A549 (cell line): ENCODE measurements around the gene MAGI1. TPM values are rescaled to one million over a fixed set of nuclear protein-coding genes. Genes with fewer than 3 reads are reported as not detected.

Experiments
- ATAC-seq, 2 experiments: fragments of 200-7000 bp in 1 of 2; fragments of >200 bp in 1 of 2; cut with Nextera tagmentation in 1 of 2; cut with Tn5 transposase in 1 of 2; 3 replicates each; pipeline versions ENCODE4 v1.8.0 to v1.9.1; 2018 to 2020; ENCODE audit warnings: mild to moderate bottlenecking in 1 of 2, moderate library complexity in 1 of 2
- CTCF ChIA-PET: fragments of 300-600 bp; sonication (Branson Sonifier 250); formaldehyde crosslinking; extraction: SDS; loops from one replicate; lab custom pipeline; 2021; ENCODE audit warnings: antibody characterized with exemption, inconsistent platforms; lab: Yijun Ruan, JAX
- POLR2A ChIA-PET: fragments of 350-600 bp; formaldehyde crosslinking; extraction: SDS; loops from one replicate; lab custom pipeline; 2021; ENCODE audit warnings: antibody characterized with exemption, inconsistent platforms; lab: Yijun Ruan, JAX
- DNase-seq, 2 experiments: peaks; one replicate each; pipeline versions ENCODE4 v3.0.0 to v3.0.0-alpha.2; 2011 to 2016; ENCODE audit warnings: low read depth in 1 of 2, low spot score in 1 of 2
- FAIRE-seq: peaks from 2 replicates; lab custom pipeline; 2011; peaks lifted over from hg19 to GRCh38; lab: Jason Lieb, UNC
- H3K27ac ChIP-seq, 2 experiments: fragments of >200 bp; sonication (Bioruptor Twin); formaldehyde crosslinking; 3 replicates each; pipeline ENCODE4 v1.5.1; 2016 to 2017
- H3K4me1 ChIP-seq: fragments of >200 bp; sonication (Bioruptor Twin); formaldehyde crosslinking; 3 replicates; pipeline ENCODE4 v1.6.1; 2016
- H3K4me2 ChIP-seq: fragments of >200 bp; sonication (Bioruptor Twin); formaldehyde crosslinking; 3 replicates; pipeline ENCODE4 v1.6.1; 2016
- H3K4me3 ChIP-seq: fragments of >200 bp; sonication (Bioruptor Twin); formaldehyde crosslinking; 3 replicates; pipeline ENCODE4 v1.5.1; 2016
- H3K9me3 ChIP-seq: fragments of >200 bp; sonication (Bioruptor Twin); formaldehyde crosslinking; 3 replicates; pipeline ENCODE4 v1.6.1; 2016
- CHD4 ChIP-seq: fragments of 200-600 bp; sonication (generic); IDR thresholded peaks from 2 replicates; pipeline ENCODE4 v1.6.1; 2016; ENCODE audit warnings: antibody characterized with exemption, mild to moderate bottlenecking, borderline replicate concordance
- EHMT2 ChIP-seq: fragments of 200-600 bp; sonication (generic); IDR thresholded peaks from 2 replicates; pipeline ENCODE4 v1.6.1; 2016; ENCODE audit warnings: antibody characterized with exemption, low read depth, mild to moderate bottlenecking, moderate library complexity
- ESRRA ChIP-seq: fragments of 150-350 bp; IDR thresholded peaks from 2 replicates; pipeline ENCODE4 v1.6.1; 2014; ENCODE audit warnings: mild to moderate bottlenecking, low read length, borderline replicate concordance
- HDAC2 ChIP-seq: fragments of 200-600 bp; sonication (generic); IDR thresholded peaks from 2 replicates; pipeline ENCODE4 v1.6.1; 2016
- HOXA7 ChIP-seq: fragments of 250-450 bp; sonication (Bioruptor Pico); IDR thresholded peaks from 2 replicates; pipeline ENCODE4 v1.5.0; 2020; ENCODE audit warnings: mild to moderate bottlenecking, moderate library complexity
- KDM1A ChIP-seq: fragments of 200-600 bp; sonication (generic); IDR thresholded peaks from 2 replicates; pipeline ENCODE4 v1.6.1; 2016; ENCODE audit warnings: low read depth, mild to moderate bottlenecking
- KDM5A ChIP-seq: fragments of 200-600 bp; sonication (generic); IDR thresholded peaks from 2 replicates; pipeline ENCODE4 v1.6.1; 2016; ENCODE audit warnings: antibody characterized with exemption, mild to moderate bottlenecking
- MAFK ChIP-seq: fragments of 450-650 bp; IDR thresholded peaks from 2 replicates; pipeline ENCODE4 v1.6.1; 2014; ENCODE audit not compliant: partially characterized antibody
- MAX ChIP-seq: IDR thresholded peaks from 2 replicates; pipeline ENCODE4 v1.6.1; 2012
- NFE2L2 ChIP-seq: fragments of 150-350 bp; conservative IDR thresholded peaks from 2 replicates; pipeline ENCODE4 v1.6.1; 2014; ENCODE audit warnings: low read length
- PBX3 ChIP-seq: IDR thresholded peaks from 2 replicates; pipeline ENCODE4 v1.6.1; 2012
- POLR2A ChIP-seq: IDR thresholded peaks from 2 replicates; pipeline ENCODE4 v1.6.1; 2012; ENCODE audit warnings: mild to moderate bottlenecking, low read length
- RAD21 ChIP-seq, 2 experiments: fragments of >200 bp in 1 of 2; sonication (Bioruptor Twin) in 1 of 2; formaldehyde crosslinking in 1 of 2; IDR thresholded peaks in 1 of 2; conservative IDR thresholded peaks in 1 of 2; 2 replicates in 1 of 2; 3 replicates in 1 of 2; pipeline ENCODE4 v1.6.1; 2012 to 2018; ENCODE audit warnings: inconsistent platforms in 1 of 2
- RARB ChIP-seq: fragments of 250-450 bp; sonication (Bioruptor Pico); IDR thresholded peaks from 2 replicates; pipeline ENCODE4 v1.8.0; 2021; ENCODE audit warnings: mild to moderate bottlenecking, moderate library complexity
- RCOR1 ChIP-seq: fragments of 150-350 bp; IDR thresholded peaks from 2 replicates; pipeline ENCODE4 v1.6.1; 2014; ENCODE audit warnings: antibody characterized with exemption, low read length, low read depth
- REST ChIP-seq: fragments of 200-600 bp; sonication (generic); IDR thresholded peaks from 2 replicates; pipeline ENCODE4 v1.6.1; 2016; ENCODE audit warnings: antibody characterized with exemption, mild to moderate bottlenecking, moderate library complexity
- RNF2 ChIP-seq: fragments of 200-600 bp; sonication (generic); IDR thresholded peaks from 2 replicates; pipeline ENCODE4 v1.6.1; 2016; ENCODE audit warnings: low read depth, mild to moderate bottlenecking, antibody characterized with exemption, moderate library complexity, borderline replicate concordance
- SMC3 ChIP-seq: fragments of >200 bp; sonication (Bioruptor Twin); formaldehyde crosslinking; IDR thresholded peaks from 3 replicates; pipeline ENCODE4 v1.6.1; 2018; ENCODE audit warnings: inconsistent platforms
- SREBF2 ChIP-seq: fragments of 450-650 bp; IDR thresholded peaks from 2 replicates; pipeline ENCODE4 v1.6.1; 2014; ENCODE audit warnings: mild to moderate bottlenecking, moderate library complexity
- ZNF302 ChIP-seq: fragments of 250-450 bp; sonication (Bioruptor Pico); IDR thresholded peaks from 2 replicates; pipeline ENCODE4 v1.9.0; 2021; ENCODE audit warnings: inconsistent platforms, mild to moderate bottlenecking, moderate library complexity
- ZSCAN20 ChIP-seq: fragments of 250-450 bp; sonication (Bioruptor Pico); IDR thresholded peaks from 2 replicates; pipeline ENCODE4 v1.8.0; 2022; ENCODE audit warnings: mild to moderate bottlenecking, moderate library complexity
- WGBS: methylation state at CpG from one replicate; pipeline ENCODE4 v1.1.6; 2017; ENCODE audit errors: missing lambda C conversion rate; 5-methylcytosine and 5-hydroxymethylcytosine counted together
- polyA plus RNA-seq, 4 experiments: library from polyadenylated mRNA; depleted of rRNA in 3 of 4; stranded (reverse); fragments of >200 nt; fragmentation: RNase III in 1 of 4; extraction: RNeasy Plus Mini Kit Qiagen cat#74134 plus additional on column Dnase treatment in 1 of 4; gene quantifications; 2 replicates in 3 of 4; 3 replicates in 1 of 4; pipeline ENCODE4 v1.2.3, GENCODE V29; 2011 to 2017
- TF ChIP-seq, protein P1 (sequence below): IDR thresholded peaks from 2 replicates; pipeline ENCODE4 v1.6.1; 2012; ENCODE audit warnings: low read depth, borderline replicate concordance
- TF ChIP-seq, protein P2 (sequence below): fragments of >200 bp; sonication (Bioruptor Twin); formaldehyde crosslinking; IDR thresholded peaks from 2 replicates; pipeline ENCODE4 v1.6.1; 2016
- TF ChIP-seq, protein P3 (sequence below): fragments of 250-450 bp; sonication (Bioruptor Pico); IDR thresholded peaks from 2 replicates; pipeline ENCODE4 v1.5.0; 2021; ENCODE audit warnings: mild to moderate bottlenecking, moderate library complexity, borderline replicate concordance

Gene MAGI1
- polyA plus RNA-seq, 2 of the 4 experiments (the other 2 are of a cell fraction): 4.7 to 6.6 TPM

DNA sequence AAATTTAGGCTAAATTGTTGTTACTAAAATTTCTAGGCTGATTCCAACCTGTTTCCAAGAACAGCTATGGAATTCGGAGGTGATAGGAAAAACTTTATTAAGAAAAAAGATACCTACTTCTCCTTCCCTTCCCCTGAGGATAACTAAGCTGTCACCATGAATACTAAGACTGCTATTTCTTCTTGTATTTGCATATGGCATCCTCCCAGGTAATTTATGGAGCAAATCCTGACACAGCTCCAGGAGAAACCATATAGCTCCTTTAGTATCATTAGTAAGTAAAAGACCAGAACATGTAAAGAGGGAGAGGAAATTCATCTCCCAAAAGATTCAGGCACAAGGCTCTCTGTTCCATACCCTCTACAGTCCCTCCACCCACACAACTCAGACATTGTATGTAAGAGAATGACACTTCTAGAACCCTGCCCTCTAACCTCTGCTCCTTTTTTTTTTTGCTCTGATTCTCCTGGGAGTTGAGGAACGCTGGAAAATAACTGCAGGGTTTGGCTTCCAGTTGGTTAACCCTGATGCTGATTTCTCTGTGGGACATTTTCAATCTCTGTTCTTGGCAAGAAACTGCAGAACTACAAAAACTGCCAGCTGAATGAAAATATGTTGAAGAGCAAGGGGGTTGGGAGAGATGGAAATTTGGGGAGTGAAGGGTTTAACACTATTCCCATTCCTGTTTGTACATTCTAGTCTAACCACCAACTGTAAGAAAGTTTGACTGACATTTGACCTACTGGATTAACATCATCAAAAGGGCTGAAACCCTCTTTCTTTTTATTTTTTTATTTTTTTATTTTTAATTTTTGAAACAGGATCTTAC is 14.2 kb upstream of the MAGI1 start:
- Histone ChIP-seq H3K4me2 (no peak overlapping the region), H3K27ac (no peak overlapping the region), H3K4me1 (no peaks in the 10 kb centered on the region), H3K9me3 (no peaks in the 10 kb centered on the region), H3K4me3 (no peak overlapping the region)
- DNase-seq: no peak
- CTCF ChIA-PET: no interaction called here
- WGBS: 67% methylated on average over 2 of the region's 2 CpGs
- POLR2A ChIA-PET: no interaction called here
- no peak for ATAC-seq
- no peak for FAIRE-seq
- TF ChIP-seq PBX3: no peak

- no peak overlapping the region for H3K4me3 ChIP-seq
- no peaks in the 10 kb centered on the region for H3K9me3 ChIP-seq
- 84% methylated on average over 2 of the region's 2 CpGs for WGBS
- ChIA-PET POLR2A (no interaction called here), CTCF (no interaction called here)
- H3K27ac ChIP-seq: no peak overlapping the region
- FAIRE-seq: no peak
- no peak for TF ChIP-seq ZSCAN20 (CRISPR knock-in tag)
- TF ChIP-seq, protein P1, sequence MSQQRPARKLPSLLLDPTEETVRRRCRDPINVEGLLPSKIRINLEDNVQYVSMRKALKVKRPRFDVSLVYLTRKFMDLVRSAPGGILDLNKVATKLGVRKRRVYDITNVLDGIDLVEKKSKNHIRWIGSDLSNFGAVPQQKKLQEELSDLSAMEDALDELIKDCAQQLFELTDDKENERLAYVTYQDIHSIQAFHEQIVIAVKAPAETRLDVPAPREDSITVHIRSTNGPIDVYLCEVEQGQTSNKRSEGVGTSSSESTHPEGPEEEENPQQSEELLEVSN: no peak
- no peak for TF ChIP-seq HOXA7 (CRISPR knock-in tag)
- no peak for TF ChIP-seq SREBF2
- no peak for TF ChIP-seq RAD21 (conservative IDR thresholded peaks at IDR 0.05 in 1 of 2, IDR thresholded peaks at IDR 0.05 in 1 of 2)
- TF ChIP-seq ESRRA: no peak
- TF ChIP-seq MAX: no peak
- TF ChIP-seq RCOR1: no peak
- TF ChIP-seq NFE2L2: no peak
- TF ChIP-seq KDM5A: no peak
- no peak for TF ChIP-seq SMC3
- no peak for TF ChIP-seq KDM1A
- peaks cover 6% of the 10 kb centered on the region; the same call in 1 of the 3 replicates for H3K4me1 ChIP-seq
- ATAC-seq: no peak
- H3K4me2 ChIP-seq: no peak overlapping the region
- no peak for DNase-seq
Observed at GRCh38 chr3:66050821-66051220, 12.1 kb upstream of the MAGI1 start.

GRCh38 chr3:66048051-66048395 is 9.3 kb upstream of the MAGI1 start:
- no peak overlapping the region for H3K4me3 ChIP-seq

More at GRCh38 chr3:66048051-66048395, 9.3 kb upstream of the MAGI1 start:
- peaks cover 6% of the 10 kb centered on the region; the same call in 1 of the 3 replicates for H3K4me1 ChIP-seq
- ATAC-seq: no peak
- TF ChIP-seq EHMT2: no peak
- TF ChIP-seq CHD4: no peak
- TF ChIP-seq RAD21 (conservative IDR thresholded peaks at IDR 0.05 in 1 of 2, IDR thresholded peaks at IDR 0.05 in 1 of 2): no peak
- TF ChIP-seq RNF2: no peak
- TF ChIP-seq POLR2A: no peak
- TF ChIP-seq MAFK: no peak
- no peak for TF ChIP-seq RARB (CRISPR knock-in tag)
- no peak for TF ChIP-seq HDAC2
- TF ChIP-seq, protein P2, sequence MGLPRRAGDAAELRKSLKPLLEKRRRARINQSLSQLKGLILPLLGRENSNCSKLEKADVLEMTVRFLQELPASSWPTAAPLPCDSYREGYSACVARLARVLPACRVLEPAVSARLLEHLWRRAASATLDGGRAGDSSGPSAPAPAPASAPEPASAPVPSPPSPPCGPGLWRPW: no peak
- TF ChIP-seq ZNF302 (CRISPR knock-in tag): no peak
- TF ChIP-seq, protein P3, sequence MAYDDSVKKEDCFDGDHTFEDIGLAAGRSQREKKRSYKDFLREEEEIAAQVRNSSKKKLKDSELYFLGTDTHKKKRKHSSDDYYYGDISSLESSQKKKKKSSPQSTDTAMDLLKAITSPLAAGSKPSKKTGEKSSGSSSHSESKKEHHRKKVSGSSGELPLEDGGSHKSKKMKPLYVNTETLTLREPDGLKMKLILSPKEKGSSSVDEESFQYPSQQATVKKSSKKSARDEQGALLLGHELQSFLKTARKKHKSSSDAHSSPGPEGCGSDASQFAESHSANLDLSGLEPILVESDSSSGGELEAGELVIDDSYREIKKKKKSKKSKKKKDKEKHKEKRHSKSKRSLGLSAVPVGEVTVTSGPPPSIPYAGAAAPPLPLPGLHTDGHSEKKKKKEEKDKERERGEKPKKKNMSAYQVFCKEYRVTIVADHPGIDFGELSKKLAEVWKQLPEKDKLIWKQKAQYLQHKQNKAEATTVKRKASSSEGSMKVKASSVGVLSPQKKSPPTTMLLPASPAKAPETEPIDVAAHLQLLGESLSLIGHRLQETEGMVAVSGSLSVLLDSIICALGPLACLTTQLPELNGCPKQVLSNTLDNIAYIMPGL: no peak
- no peak for TF ChIP-seq REST
- FAIRE-seq: no peak
- no peak overlapping the region for H3K4me2 ChIP-seq
- ChIA-PET CTCF (no interaction called here), POLR2A (no interaction called here)
- no peak overlapping the region for H3K27ac ChIP-seq
- DNase-seq: no peak
- no peaks in the 10 kb centered on the region for H3K9me3 ChIP-seq
